Upper lobe of left lung (tissue), 6 donors: Measurements from ENCODE around the gene BIRC2. TPM values are rescaled to one million over a fixed set of nuclear protein-coding genes. Genes with fewer than 3 reads are reported as not detected.

Experiments used
- ATAC-seq, 2 donors: fragments of 200-7000 bp; cut with Tn5 transposase; one replicate each; pipeline ENCODE4 v1.9.1; 2022; ENCODE audit warnings: mild to moderate bottlenecking in 2 of 2, moderate library complexity in 2 of 2; ENCODE audit not compliant: low FRiP score in 2 of 2
- DNase-seq, 2 donors: peaks; one replicate each; pipeline ENCODE4 v3.0.0-alpha.2; 2019 to 2020
- H3K27ac ChIP-seq, 4 donors: fragments of 200-600 bp; sonication (generic); one replicate each; pipeline ENCODE4 v1.5.1; 2016 to 2019
- H3K27me3 ChIP-seq, 4 donors: fragments of 200-600 bp; sonication (generic); one replicate each; pipeline ENCODE4 v1.5.1; 2017 to 2019
- H3K36me3 ChIP-seq, 4 donors: fragments of 200-600 bp; sonication (generic); one replicate each; pipeline ENCODE4 v1.5.1; 2016 to 2019
- H3K4me1 ChIP-seq, 4 donors: fragments of 200-600 bp; sonication (generic); one replicate each; pipeline ENCODE4 v1.5.1; 2018 to 2019
- H3K4me3 ChIP-seq, 4 donors: fragments of 200-600 bp; sonication (generic); one replicate each; pipeline ENCODE4 v1.5.1; 2017 to 2019; ENCODE audit warnings: mild to moderate bottlenecking in 2 of 4, moderate library complexity in 1 of 4
- H3K9me3 ChIP-seq, 4 donors: fragments of 200-600 bp; sonication (generic); one replicate each; pipeline ENCODE4 v1.5.1; 2018 to 2019
- EP300 ChIP-seq, 4 donors: sonication (generic); formaldehyde crosslinking; IDR thresholded peaks; one replicate each; pipeline ENCODE4 v1.5.1; 2017; ENCODE audit warnings: antibody characterized with exemption in 4 of 4, control low read depth in 2 of 4
- POLR2A ChIP-seq, 4 donors: fragments of 450-650 bp; IDR thresholded peaks; one replicate each; pipeline ENCODE4 v1.5.1; 2016 to 2017; ENCODE audit warnings: antibody characterized with exemption in 4 of 4, mild to moderate bottlenecking in 2 of 4
- POLR2AphosphoS5 ChIP-seq, 2 donors: sonication (generic); formaldehyde crosslinking; IDR thresholded peaks; one replicate each; pipeline ENCODE4 v1.5.1; 2017; ENCODE audit warnings: antibody characterized with exemption in 2 of 2
- WGBS, 2 donors: methylation state at CpG; one replicate each; pipeline ENCODE4 v1.1.5; 2017 to 2018; 5-methylcytosine and 5-hydroxymethylcytosine counted together
- total RNA-seq, 6 donors: library from RNA; depleted of rRNA in 4 of 6; stranded (reverse); fragments of >200 nt in 4 of 6; gene quantifications; one replicate each; pipeline versions ENCODE4 v1.1.0 to v1.2.1, GENCODE V29; 2016 to 2021
- TF ChIP-seq, protein P1 (sequence below), 6 experiments: fragments of 450-650 bp in 4 of 6; fragments of 200-600 bp in 2 of 6; sonication (generic) in 2 of 6; IDR thresholded peaks; one replicate each; pipeline ENCODE4 v1.5.1; 2016 to 2019; ENCODE audit warnings: antibody characterized with exemption in 6 of 6
- donor health status: DM: no; HTN: no; CAD: no; lungs with moderate emphysema.
- donor health status: DM: no; HTN: yes; CAD: no; lungs with severe emphysema.

BIRC2 gene
- total RNA-seq, 6 donors from 2014 or later = 23.1 to 56.7 (median 37.8) TPM

- Histone ChIP-seq H3K36me3 (peaks cover 0 to 25% (median 1%) of the 10 kb centered on the region in 4 donors), H3K4me3 (peak overlapping the region; percentile 37 to 82 (median 68)), H3K4me1 (peaks cover 12 to 26% (median 16%) of the 10 kb centered on the region in 4 donors), H3K27ac (peak overlapping the region; percentile 98 to 99 (median 98)), H3K27me3 (no peaks in the 10 kb centered on the region), H3K9me3 (no peaks in the 10 kb centered on the region)
- ATAC-seq = peak in 1 of 2 donors; percentile 39
- peak in 1 of 2 donors; percentile 28 for DNase-seq
- WGBS, 2 donors = 1% methylated on average over 32 of the region's 33 CpGs
- TF ChIP-seq EP300 (IDR thresholded peaks at IDR 0.05) = no peak
- peak in 1 of 4 donors; percentile 37 for TF ChIP-seq POLR2A (IDR thresholded peaks at IDR 0.05)
Observed at GRCh38 chr11:102347462-102348370, 702 bp downstream of the BIRC2 start.

GRCh38 chr11:102357116-102357515, 10.1 kb downstream of the BIRC2 start:
- no peak for DNase-seq

GRCh38 chr11:102359372-102359771, 12.4 kb downstream of the BIRC2 start:
- WGBS, 2 donors = 75 to 83% methylated on average over 3 of the region's 3 CpGs
- no peak for DNase-seq
- no peak overlapping the region for H3K4me3 ChIP-seq
- no peaks in the 10 kb centered on the region for H3K27me3 ChIP-seq
- peaks cover 14 to 58% (median 28%) of the 10 kb centered on the region in 4 donors for H3K36me3 ChIP-seq
- no peak overlapping the region for H3K27ac ChIP-seq
- H3K4me1 ChIP-seq = peaks cover 0 to 4% (median 0%) of the 10 kb centered on the region in 4 donors
- no peak for ATAC-seq
- TF ChIP-seq POLR2A (IDR thresholded peaks at IDR 0.05) (no peak), POLR2AphosphoS5 (IDR thresholded peaks at IDR 0.05) (no peak), EP300 (IDR thresholded peaks at IDR 0.05) (no peak)
- TF ChIP-seq, protein P1, sequence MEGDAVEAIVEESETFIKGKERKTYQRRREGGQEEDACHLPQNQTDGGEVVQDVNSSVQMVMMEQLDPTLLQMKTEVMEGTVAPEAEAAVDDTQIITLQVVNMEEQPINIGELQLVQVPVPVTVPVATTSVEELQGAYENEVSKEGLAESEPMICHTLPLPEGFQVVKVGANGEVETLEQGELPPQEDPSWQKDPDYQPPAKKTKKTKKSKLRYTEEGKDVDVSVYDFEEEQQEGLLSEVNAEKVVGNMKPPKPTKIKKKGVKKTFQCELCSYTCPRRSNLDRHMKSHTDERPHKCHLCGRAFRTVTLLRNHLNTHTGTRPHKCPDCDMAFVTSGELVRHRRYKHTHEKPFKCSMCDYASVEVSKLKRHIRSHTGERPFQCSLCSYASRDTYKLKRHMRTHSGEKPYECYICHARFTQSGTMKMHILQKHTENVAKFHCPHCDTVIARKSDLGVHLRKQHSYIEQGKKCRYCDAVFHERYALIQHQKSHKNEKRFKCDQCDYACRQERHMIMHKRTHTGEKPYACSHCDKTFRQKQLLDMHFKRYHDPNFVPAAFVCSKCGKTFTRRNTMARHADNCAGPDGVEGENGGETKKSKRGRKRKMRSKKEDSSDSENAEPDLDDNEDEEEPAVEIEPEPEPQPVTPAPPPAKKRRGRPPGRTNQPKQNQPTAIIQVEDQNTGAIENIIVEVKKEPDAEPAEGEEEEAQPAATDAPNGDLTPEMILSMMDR (IDR thresholded peaks at IDR 0.05) = no peak
- no peaks in the 10 kb centered on the region for H3K9me3 ChIP-seq

More at GRCh38 chr11:102357116-102357515, 10.1 kb downstream of the BIRC2 start:
- H3K27me3 ChIP-seq = no peaks in the 10 kb centered on the region
- no peaks in the 10 kb centered on the region for H3K9me3 ChIP-seq
- H3K27ac ChIP-seq = no peak overlapping the region
- TF ChIP-seq POLR2AphosphoS5 (IDR thresholded peaks at IDR 0.05) (no peak), POLR2A (IDR thresholded peaks at IDR 0.05) (no peak)
- H3K36me3 ChIP-seq = peaks cover 8 to 44% (median 17%) of the 10 kb centered on the region in 4 donors
- H3K4me3 ChIP-seq = no peak overlapping the region
- no peak for ATAC-seq
- H3K4me1 ChIP-seq = peaks cover 0 to 4% (median 0%) of the 10 kb centered on the region in 4 donors

DNA sequence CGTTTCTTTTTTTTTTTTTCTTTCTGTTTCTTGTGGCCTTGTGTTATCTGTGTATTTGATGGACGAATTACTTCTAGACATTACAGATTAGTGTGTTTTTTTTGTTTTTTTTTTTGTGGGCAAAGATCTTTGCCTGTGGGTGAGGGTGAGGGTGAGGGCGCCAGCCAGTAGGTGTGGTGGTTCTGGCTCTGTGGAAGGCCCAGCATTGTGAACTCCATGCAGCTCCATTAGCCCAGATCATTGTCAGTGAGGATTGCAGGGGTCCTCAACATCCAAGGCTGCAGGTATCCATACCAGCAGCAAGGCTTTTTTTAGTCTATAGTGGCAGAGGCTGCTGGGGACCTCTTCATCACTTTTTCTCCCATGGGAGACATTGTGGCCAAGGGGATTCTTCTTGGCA, 13.7 kb downstream of the BIRC2 start:
- Histone ChIP-seq H3K27me3 (no peaks in the 10 kb centered on the region), H3K9me3 (no peaks in the 10 kb centered on the region), H3K36me3 (peaks cover 16 to 67% (median 36%) of the 10 kb centered on the region in 4 donors), H3K4me1 (peaks cover 0 to 4% (median 0%) of the 10 kb centered on the region in 4 donors), H3K4me3 (no peak overlapping the region), H3K27ac (no peak overlapping the region)
- no peak for DNase-seq
- no peak for ATAC-seq
- TF ChIP-seq, protein P1 (IDR thresholded peaks at IDR 0.05) = no peak
- TF ChIP-seq EP300 (IDR thresholded peaks at IDR 0.05) (no peak), POLR2AphosphoS5 (IDR thresholded peaks at IDR 0.05) (no peak), POLR2A (IDR thresholded peaks at IDR 0.05) (no peak)
- WGBS, 2 donors = 89 to 93% methylated on average over 3 of the region's 3 CpGs

- peaks cover 0 to 4% (median 0%) of the 10 kb centered on the region in 4 donors for H3K4me1 ChIP-seq
- 96 to 100% methylated on average over 5 of the region's 5 CpGs for WGBS, 2 donors
- peaks cover 16 to 73% (median 41%) of the 10 kb centered on the region in 4 donors for H3K36me3 ChIP-seq
- H3K4me3 ChIP-seq = no peak overlapping the region
- H3K27ac ChIP-seq = no peak overlapping the region
- H3K9me3 ChIP-seq = no peaks in the 10 kb centered on the region
- TF ChIP-seq POLR2AphosphoS5 (IDR thresholded peaks at IDR 0.05) (no peak), EP300 (IDR thresholded peaks at IDR 0.05) (no peak), POLR2A (IDR thresholded peaks at IDR 0.05) (no peak)
- TF ChIP-seq, protein P1 (IDR thresholded peaks at IDR 0.05) = no peak
- no peaks in the 10 kb centered on the region for H3K27me3 ChIP-seq
- ATAC-seq (peak in 1 of 2 donors; percentile 59), DNase-seq (no peak)
Observed at GRCh38 chr11:102361086-102362031, 14.3 kb downstream of the BIRC2 start.
